ENCODE measurements around the gene GRM8. TPM values are rescaled to one million over a fixed set of nuclear protein-coding genes. Genes with fewer than 3 reads are reported as not detected.

GRM8 gene
- polyA plus RNA-seq, 1 donor: 0.04 TPM

DNA sequence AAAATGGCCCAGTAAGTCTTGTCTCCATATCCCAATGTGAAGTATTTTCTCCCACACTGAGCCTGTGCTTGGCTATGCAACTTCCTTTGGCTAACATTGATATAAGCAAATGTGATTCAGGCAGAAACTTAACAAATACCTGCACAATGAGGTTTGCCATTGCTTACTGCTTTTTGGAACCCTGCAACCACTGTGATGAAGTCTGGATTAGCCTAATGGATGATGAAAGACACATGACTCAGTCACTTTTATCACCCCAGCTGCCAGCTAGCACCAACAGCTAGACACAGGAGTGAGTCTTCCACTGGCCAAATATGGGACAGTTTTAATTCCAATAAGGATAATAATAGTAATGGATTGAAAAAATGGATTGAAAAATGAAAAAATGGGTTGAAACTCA, 854.5 kb downstream of the GRM8 start:
- H3K4me1 ChIP-seq (ENCODE audit: control insufficient read depth, insufficient read depth, low read length): no peaks in the 10 kb centered on the region
- no peaks in the 10 kb centered on the region for H3K36me3 ChIP-seq (ENCODE audit: control insufficient read depth, insufficient read depth, low read length)
- no peak overlapping the region for H3K4me3 ChIP-seq (ENCODE audit: low read length)
- DNase-seq: no peak
- H3K27me3 ChIP-seq (ENCODE audit: control insufficient read depth, insufficient read depth, low read length): no peaks in the 10 kb centered on the region
- no peak overlapping the region for H3K27ac ChIP-seq (ENCODE audit: low read length)
- no peaks in the 10 kb centered on the region for H3K9me3 ChIP-seq (ENCODE audit: control insufficient read depth, low read depth, low read length)

DNA sequence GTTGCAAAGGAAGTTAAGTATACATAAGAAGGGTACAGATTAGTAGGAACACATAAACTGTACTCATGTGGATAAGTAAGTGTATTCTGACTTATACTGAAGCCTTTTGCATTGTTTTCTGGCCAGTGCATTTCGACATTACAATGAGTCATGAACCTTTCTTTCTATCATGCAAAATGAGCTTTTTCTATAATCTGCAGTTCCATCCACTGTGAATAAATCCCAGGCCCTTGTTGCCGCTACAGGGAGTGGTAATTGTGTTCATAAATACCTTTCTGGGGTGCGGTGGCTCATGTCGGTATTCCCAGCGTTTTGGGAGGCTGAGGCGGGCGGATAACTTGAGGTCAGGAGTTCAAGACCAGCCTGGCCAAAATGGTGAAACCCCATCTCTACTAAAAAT, 858.3 kb downstream of the GRM8 start:
- no peaks in the 10 kb centered on the region for H3K36me3 ChIP-seq (ENCODE audit: control insufficient read depth, insufficient read depth, low read length)
- no peaks in the 10 kb centered on the region for H3K27me3 ChIP-seq (ENCODE audit: control insufficient read depth, insufficient read depth, low read length)
- WGBS (ENCODE audit: insufficient coverage, low lambda C conversion rate): 89% methylated on average over 1 of the region's 7 CpGs
- no peak overlapping the region for H3K27ac ChIP-seq (ENCODE audit: low read length)
- H3K4me1 ChIP-seq (ENCODE audit: control insufficient read depth, insufficient read depth, low read length): no peaks in the 10 kb centered on the region
- no peak for DNase-seq
- no peak overlapping the region for H3K4me3 ChIP-seq (ENCODE audit: low read length)
- H3K9me3 ChIP-seq (ENCODE audit: control insufficient read depth, low read depth, low read length): no peaks in the 10 kb centered on the region

Other genes starting within 250 kb of the GRM8 start
- 22.1 TPM for gene ZNF800, start 139.8 kb upstream of the GRM8 start, polyA plus RNA-seq